GM18909 (cell line): Measurements from ENCODE around the gene CFAP298.

Experiments
- ATAC-seq: cut with Tn5 transposase; IDR thresholded peaks from one replicate; pipeline ENCODE4 v1.9.1; 2021; ENCODE audit warnings: mild to moderate bottlenecking; ENCODE audit not compliant: unreplicated experiment, poor library complexity

The CFAP298 gene

DNA sequence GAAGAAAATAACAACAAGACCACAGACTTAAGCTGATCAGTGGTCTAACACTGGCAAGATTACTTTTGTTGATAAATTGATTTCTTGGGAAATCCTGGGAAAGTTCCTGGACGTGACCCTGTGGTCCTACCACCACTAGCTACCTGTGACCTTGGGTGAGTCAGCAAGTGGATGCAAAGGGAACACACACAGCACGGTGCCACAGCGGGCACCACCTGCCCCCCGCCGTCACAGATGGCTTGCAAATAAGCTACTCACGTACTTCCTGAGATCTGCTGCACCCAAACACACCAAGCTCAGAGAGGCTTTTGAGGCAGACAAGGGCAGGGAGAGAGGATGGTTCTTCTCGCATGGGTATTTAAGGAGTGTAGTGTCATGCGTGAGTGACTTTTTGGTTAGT, 12.7 kb downstream of the CFAP298 start:
- no peak for ATAC-seq

DNA sequence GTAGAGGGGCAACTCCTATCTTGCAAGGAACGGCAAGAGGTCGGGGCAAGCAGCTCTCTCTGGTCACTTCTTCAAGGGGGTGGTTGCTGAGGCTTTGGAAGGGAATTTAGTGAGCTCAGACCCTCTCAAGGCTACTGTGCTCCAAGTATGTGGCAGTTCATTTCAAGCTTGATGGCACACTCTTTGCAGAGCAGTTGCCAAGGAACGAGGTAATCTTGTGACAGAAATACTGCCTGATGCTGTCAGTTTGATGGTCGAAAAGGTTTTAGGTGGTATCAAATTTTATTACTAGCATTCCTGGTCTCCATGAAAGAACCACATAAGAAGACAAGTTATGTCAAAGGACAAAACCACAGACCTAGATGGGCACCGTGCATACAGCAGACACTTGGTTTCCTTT, 13.1 kb downstream of the CFAP298 start:
- ATAC-seq: no peak

DNA sequence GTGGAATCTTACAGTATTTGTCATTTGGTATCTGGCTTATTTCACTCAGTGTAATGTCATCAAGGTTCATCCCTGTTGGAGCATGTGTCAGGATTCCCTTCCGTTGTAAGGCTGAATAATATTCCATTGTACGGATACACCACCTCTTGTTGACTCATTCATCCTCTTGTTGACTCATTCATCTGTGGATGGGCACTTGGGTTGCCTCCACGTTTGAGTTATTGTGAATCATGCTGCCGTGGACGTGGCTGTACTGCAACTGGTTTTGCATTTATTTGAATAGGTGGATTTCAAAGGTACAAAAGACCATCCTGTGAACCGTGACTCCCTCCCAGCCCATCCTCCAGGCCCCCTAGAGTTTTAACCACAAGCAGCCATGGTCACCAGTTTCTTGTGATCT, 15.0 kb downstream of the CFAP298 start:
- no peak for ATAC-seq

DNA sequence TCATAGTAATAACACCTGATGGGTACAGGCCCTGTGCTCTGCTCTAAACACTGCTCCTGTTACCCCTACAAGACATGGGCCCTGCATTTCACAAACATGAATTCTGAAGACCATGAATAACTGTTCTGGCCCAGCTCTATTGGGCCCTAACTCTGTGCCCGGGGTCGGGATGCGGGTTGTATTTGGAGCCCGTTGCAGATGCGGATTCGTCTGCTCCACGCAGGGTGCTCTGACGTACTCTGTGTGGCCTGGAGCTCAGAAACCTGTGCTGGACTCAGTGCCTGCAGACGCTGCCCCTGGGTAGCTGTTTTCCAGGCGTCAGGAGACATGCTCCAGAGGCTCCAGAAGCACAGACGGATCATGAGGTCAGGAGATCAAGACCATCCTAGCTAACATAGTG, 16.7 kb downstream of the CFAP298 start:
- no peak for ATAC-seq

DNA sequence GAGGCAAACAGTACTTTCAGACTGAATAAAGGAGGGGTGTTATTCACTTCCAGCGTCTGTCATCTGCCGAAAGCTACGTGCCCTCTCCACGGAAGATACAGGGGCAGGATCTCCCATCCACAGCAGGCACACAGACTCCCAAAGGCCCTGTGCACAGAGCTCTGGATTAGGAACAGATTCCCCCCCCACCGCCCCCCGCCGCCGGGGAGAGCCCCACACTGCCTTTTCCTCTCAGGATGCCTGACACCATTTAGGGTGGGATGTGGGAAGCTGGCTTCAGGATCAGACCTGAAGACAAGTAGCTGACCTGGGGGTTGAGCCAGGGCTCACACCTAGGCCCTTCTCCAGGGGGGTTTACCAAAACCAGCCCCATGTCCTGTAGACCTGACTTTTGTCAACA, 18.5 kb downstream of the CFAP298 start:
- ATAC-seq: no peak

DNA sequence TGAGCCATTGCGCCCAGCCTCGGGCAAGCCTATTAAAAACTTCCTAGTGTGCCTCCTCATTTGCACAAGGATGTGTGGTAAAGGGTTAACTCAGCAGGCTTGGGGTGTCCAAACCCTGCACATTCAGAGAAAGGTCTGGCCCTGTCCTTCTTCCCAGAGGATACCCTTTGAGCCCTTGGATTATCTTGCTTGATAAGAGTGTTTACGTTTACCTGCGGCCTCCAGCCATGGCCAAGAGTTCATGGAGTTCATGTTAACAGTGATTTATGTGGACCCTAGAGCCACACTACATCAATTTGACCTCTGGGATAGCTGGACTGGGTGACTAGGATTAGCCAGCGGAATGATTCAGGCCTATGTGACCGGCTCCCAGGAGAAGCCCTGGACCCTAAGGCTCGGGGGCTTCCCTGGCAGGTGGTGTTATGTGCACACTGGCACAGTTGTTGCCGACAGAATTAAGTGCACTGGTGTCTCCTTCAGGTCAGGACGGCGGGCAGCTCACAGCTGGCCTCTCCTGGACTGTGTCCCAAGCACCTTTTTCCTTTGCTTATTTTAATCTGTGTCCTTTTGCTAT, 19.2 kb downstream of the CFAP298 start:
- no peak for ATAC-seq

DNA sequence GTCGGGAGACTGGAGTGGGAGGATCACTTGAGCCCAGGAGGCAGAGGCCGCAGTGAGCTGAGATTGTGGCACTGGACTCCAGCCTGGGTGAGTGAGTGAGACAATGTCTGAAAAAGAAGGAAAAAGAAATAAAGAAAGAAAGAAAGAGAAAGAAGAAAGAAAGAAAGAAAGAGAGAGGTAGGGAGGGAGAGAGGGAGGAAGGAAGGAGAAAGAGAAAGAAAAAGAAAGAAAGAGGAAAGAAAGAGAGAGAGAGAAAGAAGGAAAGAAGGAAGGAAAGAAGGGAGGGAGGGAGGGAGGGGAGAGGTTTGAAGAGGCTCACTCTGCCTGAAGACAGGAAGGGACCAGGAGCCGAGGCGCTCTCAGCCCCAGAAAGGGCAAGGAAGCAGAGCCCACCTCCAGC, 22.0 kb downstream of the CFAP298 start:
- ATAC-seq: no peak

DNA sequence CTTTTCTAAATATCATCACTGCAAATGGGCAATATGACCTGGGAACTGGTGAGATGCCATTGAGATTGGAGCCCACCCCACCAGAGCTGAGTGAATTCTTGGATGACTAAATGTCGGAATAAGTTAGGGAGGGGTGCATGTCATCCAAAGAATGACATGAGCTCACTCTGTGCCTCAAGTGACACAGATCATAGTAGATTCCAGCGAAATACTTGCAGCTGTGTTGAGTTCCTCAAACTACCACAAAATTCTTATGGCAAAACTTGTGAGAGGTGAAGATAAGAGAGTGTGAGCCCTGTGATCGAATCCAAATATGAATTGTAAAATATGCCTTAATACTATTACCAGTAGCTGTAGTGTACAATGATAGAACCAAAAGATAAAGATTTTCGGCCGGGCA, 24.5 kb downstream of the CFAP298 start:
- no peak for ATAC-seq

DNA sequence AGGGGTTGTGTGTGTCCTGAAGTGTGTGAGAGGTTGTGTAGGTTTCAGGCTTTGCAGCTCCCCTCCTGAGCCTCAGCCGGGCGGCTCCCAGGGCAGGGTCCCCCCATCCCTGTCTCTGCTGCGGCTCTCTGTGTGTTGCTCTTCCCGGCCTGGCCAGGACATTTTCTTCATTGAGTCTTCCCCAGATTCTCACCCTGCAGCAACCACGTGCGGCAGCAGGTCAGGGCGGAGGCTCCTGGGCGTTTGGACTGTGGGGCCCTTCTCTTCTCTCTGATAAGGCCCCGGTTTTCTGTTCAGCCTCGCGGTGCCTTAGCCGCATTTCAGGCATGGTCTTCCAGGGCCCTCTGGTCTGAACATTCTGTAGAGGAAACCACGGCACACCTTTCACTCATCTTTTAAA, 25.1 kb downstream of the CFAP298 start:
- no peak for ATAC-seq

DNA sequence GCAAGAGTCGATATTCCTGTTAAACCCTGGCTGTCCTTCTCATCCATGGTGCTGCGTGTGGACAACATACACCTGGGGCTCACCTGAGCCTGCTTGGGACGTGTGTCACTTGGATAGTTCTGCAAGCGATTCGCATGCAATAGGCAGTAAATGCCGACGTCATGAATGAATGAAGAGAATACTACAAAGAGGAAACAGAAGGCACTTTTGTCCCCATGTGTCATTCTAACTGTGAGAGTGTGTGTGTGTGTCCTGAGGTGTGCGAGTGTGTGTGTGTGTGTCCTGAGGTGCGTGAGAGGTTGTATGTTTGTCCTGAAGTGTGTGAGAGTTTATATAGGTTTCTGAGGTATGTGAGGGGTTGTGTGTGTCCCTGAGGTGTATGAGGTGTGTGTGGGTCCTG, 26.2 kb downstream of the CFAP298 start:
- ATAC-seq: no peak

DNA sequence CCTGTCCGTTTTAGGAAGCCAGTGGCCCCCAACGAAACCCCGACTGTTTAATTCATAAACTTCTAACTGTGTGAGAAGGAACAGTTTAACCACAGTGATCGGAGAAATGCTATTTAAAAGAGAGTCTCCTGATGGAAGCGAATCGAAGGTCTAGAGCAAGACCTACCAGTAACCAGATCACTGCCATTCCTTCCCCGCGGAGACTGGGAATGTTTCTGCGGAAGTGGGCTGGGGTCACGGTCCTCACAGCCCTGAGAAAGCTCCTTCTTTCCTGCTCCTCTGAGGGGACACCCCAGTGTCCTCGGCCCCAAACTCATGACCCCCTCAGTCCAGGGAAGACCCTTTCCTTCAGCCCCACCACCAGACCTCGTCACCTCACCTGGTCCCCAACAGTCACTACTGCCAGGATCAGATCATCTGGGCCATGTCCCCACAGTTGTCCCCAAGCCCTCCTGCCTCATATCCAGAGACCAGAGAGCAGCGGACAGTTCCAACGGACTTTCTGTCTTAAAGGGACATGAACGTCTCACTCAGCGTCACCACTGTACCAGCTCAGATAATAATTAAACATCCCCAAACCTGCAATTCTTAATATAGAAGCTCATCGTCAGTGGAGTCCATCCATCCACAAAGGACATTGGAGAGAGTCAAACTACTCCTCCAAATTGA, 27.0 kb downstream of the CFAP298 start, which contains the start of gene TCP10L:
TCP10L (minus strand) TSS at position 482 of the 669 bp plus-strand sequence. CDS start 1,219 bp downstream, outside the sequence.
- ATAC-seq: no peak

DNA sequence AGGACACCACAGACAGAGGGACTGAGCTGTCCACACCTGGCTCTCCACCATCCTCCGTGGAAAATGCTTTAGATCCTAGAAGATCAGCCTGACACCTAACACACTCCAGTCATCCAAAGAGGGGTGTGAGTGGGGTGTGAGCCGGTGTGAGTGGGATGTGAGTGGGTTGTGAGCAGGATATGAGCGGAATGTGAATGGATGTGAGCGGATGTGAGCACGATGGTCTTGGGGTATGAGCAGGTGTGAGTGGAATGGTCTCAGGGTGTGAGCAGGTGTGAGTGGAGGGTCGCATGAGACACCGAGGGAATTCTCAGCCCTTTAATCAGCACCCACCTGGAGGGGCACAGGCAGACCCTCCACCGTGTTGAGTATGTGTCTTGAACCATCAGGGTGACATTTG, 27.7 kb downstream of the CFAP298 start:
- ATAC-seq: no peak

DNA sequence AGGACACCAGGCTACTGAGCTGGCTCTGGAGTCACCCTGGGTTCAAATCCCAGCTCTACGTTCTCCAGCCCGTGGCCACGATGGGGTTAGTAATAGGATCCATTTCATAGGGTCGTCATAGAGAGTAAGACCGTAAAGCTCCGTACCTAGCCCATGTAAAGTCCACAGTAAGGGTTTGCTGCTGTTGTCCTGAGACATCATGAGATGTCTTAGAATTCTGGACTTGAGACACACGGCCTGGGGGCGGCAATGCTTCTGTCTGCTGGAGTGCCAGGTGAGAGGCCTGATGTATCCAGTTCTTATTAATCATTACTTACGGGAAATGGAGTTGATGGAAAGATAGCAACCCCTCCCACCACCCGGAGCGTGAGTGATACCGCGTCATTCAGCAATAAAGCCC, 30.4 kb downstream of the CFAP298 start:
- no peak for ATAC-seq

DNA sequence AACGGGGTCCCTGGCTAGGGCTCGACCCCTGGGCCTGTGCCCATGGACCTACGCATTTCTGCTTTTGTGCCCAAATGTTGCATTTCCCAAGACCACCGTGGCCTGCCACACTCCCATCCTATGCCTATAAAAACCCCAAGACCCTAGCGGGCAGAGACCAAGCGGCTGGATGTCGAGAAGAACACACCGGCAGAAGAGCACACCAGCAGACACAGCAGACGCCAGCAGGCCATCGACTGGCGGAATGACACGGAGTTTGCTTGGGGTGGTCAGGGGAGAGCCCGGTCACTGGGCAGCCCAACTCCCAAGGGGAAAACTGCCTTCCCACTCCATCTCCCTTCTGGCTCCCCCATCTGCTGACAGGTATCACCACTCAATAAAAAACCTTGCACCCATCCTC, 31.2 kb downstream of the CFAP298 start:
- ATAC-seq: no peak

DNA sequence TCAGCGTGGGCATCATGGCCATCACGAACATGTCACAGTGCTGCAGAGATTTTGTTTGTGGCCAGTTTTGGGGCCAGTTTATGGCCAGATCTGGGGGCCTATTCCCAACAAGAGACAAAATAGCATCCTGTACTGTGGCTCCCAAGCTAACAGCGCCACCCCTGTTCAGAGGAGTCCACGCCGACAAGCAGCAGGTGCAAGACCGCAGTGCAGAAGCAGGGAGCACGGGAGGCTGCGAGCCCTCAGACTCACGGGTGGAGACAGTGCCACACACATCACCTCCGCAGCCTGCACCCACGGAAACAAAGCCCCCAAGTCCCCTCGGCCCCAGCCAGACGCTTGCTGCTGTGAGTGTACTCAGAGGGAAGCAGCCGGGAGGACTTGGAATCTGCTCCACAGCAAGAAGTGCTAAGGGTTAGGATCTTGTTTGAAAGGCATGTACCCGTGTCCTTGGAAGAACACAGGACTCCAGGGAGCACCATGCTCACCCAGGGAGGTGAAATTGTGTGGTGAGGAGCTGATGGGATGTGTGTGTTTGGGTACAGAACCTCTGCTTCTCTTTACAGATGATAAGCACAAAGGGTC, 34.0 kb downstream of the CFAP298 start:
- no peak for ATAC-seq

DNA sequence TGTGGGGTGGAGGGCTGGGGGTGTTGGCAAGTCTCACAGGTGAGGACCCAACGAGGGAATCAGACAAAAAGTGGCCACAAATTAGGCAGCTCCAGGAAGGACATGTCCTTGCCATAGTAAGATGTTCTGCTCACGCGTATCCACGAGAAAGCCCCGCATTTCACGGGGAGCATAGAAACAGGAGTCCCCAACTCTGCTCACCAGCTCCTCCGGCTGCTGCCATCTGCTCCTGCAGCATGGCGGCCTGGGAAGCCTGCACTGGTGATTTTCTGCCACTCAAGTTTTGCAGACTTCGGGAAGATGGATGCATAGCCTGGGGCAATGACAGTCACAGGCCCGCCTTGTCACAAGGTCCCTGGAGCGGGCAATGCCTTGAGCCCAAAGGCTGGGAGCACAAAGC, 36.2 kb downstream of the CFAP298 start:
- ATAC-seq: no peak

DNA sequence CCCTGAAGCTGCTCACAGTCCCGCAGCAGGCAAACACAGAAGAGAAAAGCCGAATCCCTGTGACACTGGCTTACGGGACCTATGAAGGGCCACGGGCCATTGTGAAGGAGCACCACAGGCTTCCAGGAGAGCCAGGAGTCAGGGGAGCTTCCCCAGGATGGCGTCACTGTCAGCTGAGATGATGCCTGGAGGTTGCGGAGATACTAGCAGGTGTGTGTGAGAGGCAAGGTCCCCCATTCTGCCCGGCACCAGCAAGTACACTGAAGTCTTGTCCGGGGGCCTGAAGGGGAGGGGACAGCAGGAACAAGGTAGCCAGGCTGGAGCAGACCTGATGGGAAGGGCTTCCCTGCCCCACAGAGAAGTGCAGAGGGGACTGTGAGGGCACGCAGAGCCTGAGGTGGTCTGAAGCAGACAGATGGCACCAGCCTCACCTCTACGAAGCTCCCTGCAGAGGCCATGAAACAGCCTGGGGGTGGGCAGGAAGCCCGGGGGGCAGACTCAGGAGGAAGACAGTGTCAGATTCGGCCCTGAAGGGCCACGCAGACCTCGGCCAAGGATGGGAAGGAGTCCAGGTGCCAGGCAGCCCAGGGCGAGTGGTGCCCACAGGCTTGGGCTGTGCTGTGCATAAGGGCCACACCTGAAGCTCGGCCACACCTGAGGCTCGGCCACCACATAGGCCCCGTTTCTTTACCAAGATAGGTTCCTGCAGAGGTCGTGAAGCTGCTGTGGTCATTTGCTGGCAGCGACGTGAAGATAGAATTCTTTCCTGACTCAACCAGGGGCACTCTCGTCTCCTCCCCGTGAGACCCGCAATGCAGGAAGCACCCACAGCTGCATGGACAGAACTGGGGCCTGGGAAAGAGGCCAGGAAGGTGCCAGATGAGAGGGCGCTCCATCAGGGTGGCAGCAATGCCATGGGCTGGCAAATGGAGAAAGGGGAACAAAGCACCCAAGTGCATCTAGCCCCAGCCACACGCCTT, 36.9 kb downstream of the CFAP298 start:
- ATAC-seq: no peak

DNA sequence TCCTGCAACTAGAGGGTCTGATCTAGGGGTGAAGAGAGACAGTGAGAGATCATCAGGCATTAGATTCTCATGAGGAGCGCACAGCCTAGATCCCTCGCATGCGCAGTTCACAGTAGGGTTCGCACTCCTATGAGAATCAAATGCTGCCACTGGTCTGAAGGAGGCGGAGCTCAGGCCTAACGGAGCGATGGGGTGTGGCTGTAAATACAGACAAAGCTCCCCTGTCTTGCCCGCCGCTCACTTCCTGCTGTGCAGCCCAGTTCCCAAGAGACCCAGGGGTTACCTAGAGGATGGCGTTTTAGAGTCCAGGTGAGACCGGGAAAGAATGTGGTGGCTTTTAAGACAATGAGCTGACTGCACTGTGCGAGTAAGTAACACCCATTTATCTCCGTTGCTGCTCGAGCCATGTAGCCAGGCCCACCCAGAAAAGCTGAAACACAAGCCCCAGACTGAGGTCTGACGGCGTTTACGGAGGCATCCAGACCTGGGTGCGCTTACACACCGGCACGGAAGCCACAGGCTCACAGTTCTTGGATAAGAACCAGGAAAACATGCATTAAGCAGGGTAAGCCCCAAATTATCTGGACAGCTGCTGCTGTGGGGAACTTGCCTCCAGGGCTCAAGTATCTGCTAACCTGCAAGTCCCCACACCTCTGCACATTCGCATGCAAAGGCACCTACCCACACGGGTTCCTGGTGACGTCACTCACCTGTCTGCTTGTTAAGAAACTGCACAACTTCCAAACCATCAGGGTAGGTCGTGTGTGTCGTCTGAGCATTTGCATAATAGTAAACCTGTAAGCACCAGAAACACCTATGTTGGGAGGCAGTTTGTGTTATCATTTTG, 39.4 kb downstream of the CFAP298 start:
- ATAC-seq: no peak

DNA sequence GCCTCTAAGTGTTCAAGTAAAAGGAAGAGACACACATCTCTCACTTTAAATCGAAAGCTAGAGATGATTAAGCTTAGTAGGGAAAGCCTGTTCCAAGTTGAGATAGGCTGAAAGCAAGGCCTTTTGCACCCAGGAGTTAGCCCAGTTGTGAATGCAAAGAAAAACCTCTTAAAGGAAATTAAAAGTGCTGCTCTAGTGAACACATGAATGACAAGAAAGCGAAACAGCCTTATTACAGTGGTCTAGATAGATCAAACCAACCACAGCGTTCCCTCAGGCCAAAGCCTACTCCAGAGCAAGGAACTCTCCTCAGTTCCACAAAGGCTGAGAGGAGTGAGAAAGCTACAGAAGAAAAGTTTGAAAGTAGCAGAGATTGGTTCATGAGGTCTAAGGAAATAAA, 41.7 kb downstream of the CFAP298 start:
- no peak for ATAC-seq
